A549 (cell line): ENCODE measurements around the gene BSPRY. TPM values are rescaled to one million over a fixed set of nuclear protein-coding genes. Genes with fewer than 3 reads are reported as not detected.

ENCODE experiments used
- ATAC-seq, 2 experiments: fragments of 200-7000 bp in 1 of 2; fragments of >200 bp in 1 of 2; cut with Nextera tagmentation in 1 of 2; cut with Tn5 transposase in 1 of 2; 3 replicates each; pipeline versions ENCODE4 v1.8.0 to v1.9.1; 2018 to 2020; ENCODE audit warnings: mild to moderate bottlenecking in 1 of 2, moderate library complexity in 1 of 2
- CTCF ChIA-PET: fragments of 300-600 bp; sonication (Branson Sonifier 250); formaldehyde crosslinking; extraction: SDS; loops from one replicate; lab custom pipeline; 2021; ENCODE audit warnings: antibody characterized with exemption, inconsistent platforms; lab: Yijun Ruan, JAX
- POLR2A ChIA-PET: fragments of 350-600 bp; formaldehyde crosslinking; extraction: SDS; loops from one replicate; lab custom pipeline; 2021; ENCODE audit warnings: antibody characterized with exemption, inconsistent platforms; lab: Yijun Ruan, JAX
- DNase-seq, 2 experiments: peaks; one replicate each; pipeline versions ENCODE4 v3.0.0 to v3.0.0-alpha.2; 2011 to 2016; ENCODE audit warnings: low read depth in 1 of 2, low spot score in 1 of 2
- FAIRE-seq: peaks from 2 replicates; lab custom pipeline; 2011; peaks lifted over from hg19 to GRCh38; lab: Jason Lieb, UNC
- H3K27ac ChIP-seq, 2 experiments: fragments of >200 bp; sonication (Bioruptor Twin); formaldehyde crosslinking; 3 replicates each; pipeline ENCODE4 v1.5.1; 2016 to 2017
- H3K4me1 ChIP-seq: fragments of >200 bp; sonication (Bioruptor Twin); formaldehyde crosslinking; 3 replicates; pipeline ENCODE4 v1.6.1; 2016
- H3K4me2 ChIP-seq: fragments of >200 bp; sonication (Bioruptor Twin); formaldehyde crosslinking; 3 replicates; pipeline ENCODE4 v1.6.1; 2016
- H3K4me3 ChIP-seq: fragments of >200 bp; sonication (Bioruptor Twin); formaldehyde crosslinking; 3 replicates; pipeline ENCODE4 v1.5.1; 2016
- H3K9me3 ChIP-seq: fragments of >200 bp; sonication (Bioruptor Twin); formaldehyde crosslinking; 3 replicates; pipeline ENCODE4 v1.6.1; 2016
- BCL3 ChIP-seq: fragments of >200 bp; sonication (Bioruptor Twin); formaldehyde crosslinking; IDR thresholded peaks from 3 replicates; pipeline ENCODE4 v1.6.1; 2016
- CHD2 ChIP-seq: fragments of 150-350 bp; IDR thresholded peaks from 2 replicates; pipeline ENCODE4 v1.6.1; 2014; ENCODE audit warnings: low read length; ENCODE audit not compliant: partially characterized antibody
- CHD4 ChIP-seq: fragments of 200-600 bp; sonication (generic); IDR thresholded peaks from 2 replicates; pipeline ENCODE4 v1.6.1; 2016; ENCODE audit warnings: antibody characterized with exemption, mild to moderate bottlenecking, borderline replicate concordance
- CTCF ChIP-seq: fragments of >200 bp; sonication (Bioruptor Twin); formaldehyde crosslinking; IDR thresholded peaks from 3 replicates; pipeline ENCODE4 v1.5.1; 2016
- E2F6 ChIP-seq: IDR thresholded peaks from 2 replicates; pipeline ENCODE4 v1.6.1; 2012; ENCODE audit warnings: low read depth, borderline replicate concordance
- EHMT2 ChIP-seq: fragments of 200-600 bp; sonication (generic); IDR thresholded peaks from 2 replicates; pipeline ENCODE4 v1.6.1; 2016; ENCODE audit warnings: antibody characterized with exemption, low read depth, mild to moderate bottlenecking, moderate library complexity
- EP300 ChIP-seq, 2 experiments: fragments of >200 bp; sonication (Bioruptor Twin); formaldehyde crosslinking; IDR thresholded peaks; 2 replicates in 1 of 2; 3 replicates in 1 of 2; pipeline ENCODE4 v1.6.1; 2016 to 2017
- FOSB ChIP-seq: fragments of 250-450 bp; sonication (Bioruptor Pico); IDR thresholded peaks from 2 replicates; pipeline ENCODE4 v1.5.0; 2020; ENCODE audit warnings: mild to moderate bottlenecking, moderate library complexity
- FOSL2 ChIP-seq, 2 experiments: fragments of 450-650 bp in 1 of 2; fragments of >200 bp in 1 of 2; sonication (Bioruptor Twin) in 1 of 2; formaldehyde crosslinking; IDR thresholded peaks; 2 replicates each; pipeline versions ENCODE4 v1.5.0 to v1.6.1; 2016 to 2020; ENCODE audit warnings: mild to moderate bottlenecking in 1 of 2, moderate library complexity in 1 of 2
- FOXS1 ChIP-seq: fragments of 250-450 bp; sonication (Bioruptor Pico); IDR thresholded peaks from 2 replicates; pipeline ENCODE4 v1.5.0; 2020; ENCODE audit warnings: mild to moderate bottlenecking, moderate library complexity
- GATA3 ChIP-seq: IDR thresholded peaks from 2 replicates; pipeline ENCODE4 v1.6.1; 2012; ENCODE audit warnings: borderline replicate concordance
- HDAC2 ChIP-seq: fragments of 200-600 bp; sonication (generic); IDR thresholded peaks from 2 replicates; pipeline ENCODE4 v1.6.1; 2016
- HES2 ChIP-seq: fragments of >200 bp; sonication (Bioruptor Twin); formaldehyde crosslinking; IDR thresholded peaks from 2 replicates; pipeline ENCODE4 v1.6.1; 2016
- HOXA7 ChIP-seq: fragments of 250-450 bp; sonication (Bioruptor Pico); IDR thresholded peaks from 2 replicates; pipeline ENCODE4 v1.5.0; 2020; ENCODE audit warnings: mild to moderate bottlenecking, moderate library complexity
- HOXB13 ChIP-seq: fragments of 250-450 bp; sonication (Bioruptor Pico); IDR thresholded peaks from 2 replicates; pipeline ENCODE4 v1.5.0; 2020; ENCODE audit warnings: low read depth, mild to moderate bottlenecking, moderate library complexity
- HOXB5 ChIP-seq: fragments of 250-450 bp; sonication (Bioruptor Pico); IDR thresholded peaks from 2 replicates; pipeline ENCODE4 v1.5.0; 2020; ENCODE audit warnings: mild to moderate bottlenecking, moderate library complexity
- JUN ChIP-seq, 2 experiments: fragments of >200 bp; sonication (Bioruptor Twin); formaldehyde crosslinking; IDR thresholded peaks; 2 replicates in 1 of 2; 3 replicates in 1 of 2; pipeline ENCODE4 v1.6.1; 2016 to 2017
- MAX ChIP-seq: IDR thresholded peaks from 2 replicates; pipeline ENCODE4 v1.6.1; 2012
- NFE2L2 ChIP-seq: fragments of 150-350 bp; conservative IDR thresholded peaks from 2 replicates; pipeline ENCODE4 v1.6.1; 2014; ENCODE audit warnings: low read length
- NR3C1 ChIP-seq: fragments of >200 bp; sonication (Bioruptor Twin); formaldehyde crosslinking; IDR thresholded peaks from 3 replicates; pipeline ENCODE4 v1.6.1; 2017
- POLR2AphosphoS2 ChIP-seq: conservative IDR thresholded peaks from 2 replicates; pipeline ENCODE4 v1.6.1; 2012; ENCODE audit warnings: low read length, improper control_type of control experiment, inconsistent platforms
- RARB ChIP-seq: fragments of 250-450 bp; sonication (Bioruptor Pico); IDR thresholded peaks from 2 replicates; pipeline ENCODE4 v1.8.0; 2021; ENCODE audit warnings: mild to moderate bottlenecking, moderate library complexity
- TFCP2L1 ChIP-seq: fragments of 250-450 bp; sonication (Bioruptor Pico); IDR thresholded peaks from 2 replicates; pipeline ENCODE4 v1.5.0; 2021; ENCODE audit warnings: mild to moderate bottlenecking
- WGBS: methylation state at CpG from one replicate; pipeline ENCODE4 v1.1.6; 2017; ENCODE audit errors: missing lambda C conversion rate; 5-methylcytosine and 5-hydroxymethylcytosine counted together
- polyA plus RNA-seq, 4 experiments: library from polyadenylated mRNA; depleted of rRNA in 3 of 4; stranded (reverse); fragments of >200 nt; fragmentation: RNase III in 1 of 4; extraction: RNeasy Plus Mini Kit Qiagen cat#74134 plus additional on column Dnase treatment in 1 of 4; gene quantifications; 2 replicates in 3 of 4; 3 replicates in 1 of 4; pipeline ENCODE4 v1.2.3, GENCODE V29; 2011 to 2017
- TF ChIP-seq, protein P1 (sequence below): fragments of 450-650 bp; IDR thresholded peaks from 2 replicates; pipeline ENCODE4 v1.6.1; 2014; ENCODE audit warnings: antibody characterized with exemption

The BSPRY gene
- polyA plus RNA-seq, 2 of the 4 experiments (the other 2 are of a cell fraction): 0.05 to 0.06 TPM

- DNase-seq (no peak), FAIRE-seq (no peak)
- WGBS: 20% methylated on average over 2 of the region's 2 CpGs
- ChIA-PET POLR2A (no interaction called here), CTCF (interaction anchor here (0.8 to 4.3 kb wide), 9 partner anchors 10 to 341 kb away, joined by 3 to 13 read pairs (median 5); partner anchors contain the start of genes ALAD, CDC26, PRPF4 and WDR31)
- Histone ChIP-seq H3K4me1 (no peaks in the 10 kb centered on the region), H3K27ac (no peak overlapping the region)
- TF ChIP-seq BCL3 (no peak), FOSB (no peak), CHD4 (no peak), EP300 (IDR thresholded peaks at IDR 0.05) (no peak), CHD2 (no peak), MAX (no peak), NR3C1 (no peak), HDAC2 (no peak), JUN (IDR thresholded peaks at IDR 0.05) (no peak), HOXB5 (CRISPR knock-in tag) (no peak), HOXA7 (CRISPR knock-in tag) (no peak), HOXB13 (CRISPR knock-in tag) (no peak), TFCP2L1 (no peak)
- TF ChIP-seq, protein P1, sequence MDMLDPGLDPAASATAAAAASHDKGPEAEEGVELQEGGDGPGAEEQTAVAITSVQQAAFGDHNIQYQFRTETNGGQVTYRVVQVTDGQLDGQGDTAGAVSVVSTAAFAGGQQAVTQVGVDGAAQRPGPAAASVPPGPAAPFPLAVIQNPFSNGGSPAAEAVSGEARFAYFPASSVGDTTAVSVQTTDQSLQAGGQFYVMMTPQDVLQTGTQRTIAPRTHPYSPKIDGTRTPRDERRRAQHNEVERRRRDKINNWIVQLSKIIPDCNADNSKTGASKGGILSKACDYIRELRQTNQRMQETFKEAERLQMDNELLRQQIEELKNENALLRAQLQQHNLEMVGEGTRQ: no peak
- TF ChIP-seq, all 56 proteins: peak for 0
- Histone ChIP-seq H3K9me3 (no peaks in the 10 kb centered on the region), H3K4me3 (no peak overlapping the region), H3K4me2 (no peak overlapping the region)
- ATAC-seq: peak; percentile 50 to 61; a peak in 3 of 6 replicates
Measured at GRCh38 chr9:113317777-113318176, 31.6 kb upstream of the BSPRY start.

DNA sequence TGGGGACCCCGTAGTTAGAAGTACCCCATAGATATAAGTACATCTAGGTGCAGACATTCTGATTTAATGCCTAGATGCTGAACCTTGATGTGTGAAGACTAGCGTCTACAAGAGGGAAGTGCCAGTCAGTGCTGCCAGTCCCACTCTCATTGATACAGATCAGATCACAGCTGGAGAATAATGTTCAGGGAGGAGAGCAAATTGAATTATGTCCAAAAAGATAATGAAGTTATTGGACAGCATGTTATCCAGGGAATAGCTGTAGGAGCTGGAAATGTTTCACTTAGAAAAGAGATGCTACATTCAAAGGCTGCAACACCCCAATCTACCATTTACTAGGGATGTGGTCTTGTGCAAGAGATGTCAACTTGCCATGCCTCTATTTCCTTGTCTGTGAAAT is 30.3 kb upstream of the BSPRY start:
- no peak overlapping the region for H3K4me2 ChIP-seq
- DNase-seq (no peak), ATAC-seq (no peak), FAIRE-seq (no peak)
- WGBS: 60% methylated on average over 2 of the region's 2 CpGs
- H3K4me3 ChIP-seq: no peak overlapping the region
- H3K4me1 ChIP-seq: no peaks in the 10 kb centered on the region
- POLR2A ChIA-PET: no interaction called here
- TF ChIP-seq FOSL2 (IDR thresholded peaks at IDR 0.05) (no peak), FOSL2 (CRISPR knock-in tag; IDR thresholded peaks at IDR 0.05) (no peak), HOXB13 (CRISPR knock-in tag) (no peak), E2F6 (no peak), POLR2AphosphoS2 (no peak), NFE2L2 (no peak), FOXS1 (no peak), HES2 (no peak), JUN (IDR thresholded peaks at IDR 0.05) (no peak), RARB (CRISPR knock-in tag) (no peak), GATA3 (no peak), EHMT2 (no peak), CTCF (no peak)
- CTCF ChIA-PET: interaction anchor here (1.4 to 4.3 kb wide), 6 partner anchors 10 to 339 kb away, joined by 3 to 13 read pairs (median 6); no protein-coding TSS in a partner anchor
- no peak overlapping the region for H3K27ac ChIP-seq
- H3K9me3 ChIP-seq: no peaks in the 10 kb centered on the region
